Regular cardiac myocyte (primary cell): ENCODE results near the gene GPR141. TPM values are rescaled to one million over a fixed set of nuclear protein-coding genes. Genes with fewer than 3 reads are reported as not detected.

ENCODE experiments used
- total RNA-seq: library from RNA; depleted of rRNA; stranded (reverse); fragments of >200 nt; gene quantifications from 2 replicates; pipeline ENCODE4 v1.2.3, GENCODE V29; 2014

The GPR141 gene, protein sequence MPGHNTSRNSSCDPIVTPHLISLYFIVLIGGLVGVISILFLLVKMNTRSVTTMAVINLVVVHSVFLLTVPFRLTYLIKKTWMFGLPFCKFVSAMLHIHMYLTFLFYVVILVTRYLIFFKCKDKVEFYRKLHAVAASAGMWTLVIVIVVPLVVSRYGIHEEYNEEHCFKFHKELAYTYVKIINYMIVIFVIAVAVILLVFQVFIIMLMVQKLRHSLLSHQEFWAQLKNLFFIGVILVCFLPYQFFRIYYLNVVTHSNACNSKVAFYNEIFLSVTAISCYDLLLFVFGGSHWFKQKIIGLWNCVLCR
- not detected in 2 replicates for total RNA-seq

DNA sequence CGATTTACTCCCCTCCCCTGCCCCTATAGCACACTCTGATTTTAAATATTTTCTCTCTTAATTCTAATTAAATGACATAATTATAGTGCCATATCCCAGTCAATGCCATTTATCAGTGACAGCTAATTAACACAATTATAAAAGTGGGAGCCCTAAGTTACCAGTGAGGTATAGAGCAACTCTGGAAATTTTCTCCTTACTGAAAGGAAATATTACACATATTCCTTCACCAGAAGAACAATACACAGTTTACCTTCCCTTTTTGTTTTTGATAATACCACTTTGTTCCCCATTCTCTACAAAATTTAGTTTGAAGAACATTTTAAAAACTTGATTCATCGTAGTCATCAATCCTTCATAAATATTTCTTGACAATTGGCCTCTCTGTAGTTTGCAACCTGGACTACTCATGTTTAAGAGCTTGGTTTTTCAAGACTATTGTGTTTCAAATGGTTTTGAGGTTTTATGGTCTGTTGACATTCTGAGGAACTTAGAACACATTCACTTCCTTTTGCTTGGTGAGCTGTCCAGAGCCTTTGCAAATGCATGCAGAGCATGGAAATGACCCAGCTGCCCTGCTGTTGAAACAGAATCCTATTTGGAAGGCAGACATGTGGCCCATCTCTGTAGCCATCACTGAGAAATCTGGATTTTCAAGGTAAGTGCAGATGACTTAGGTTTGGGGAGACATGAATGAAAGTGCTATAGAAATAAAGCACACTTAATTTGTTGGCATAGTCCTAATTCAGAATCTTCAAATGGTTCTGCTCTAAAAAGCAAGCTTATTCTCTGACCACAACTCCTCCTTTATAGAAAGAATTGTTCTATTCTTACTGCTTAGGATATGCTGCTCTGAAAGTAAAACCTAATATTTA, at the start of gene GPR141:
GPR141 (plus strand) TSS at position 521 of the 875 bp plus-strand sequence. CDS start 56,628 bp downstream, outside the sequence.

Other genes with a start within 250 kb of the GPR141 start
- gene ELMO1, start 234.9 kb upstream of the GPR141 start, total RNA-seq = 0.28 and 0.38 TPM in 2 replicates
- gene NME8, start 164.8 kb downstream of the GPR141 start, total RNA-seq = not detected in 2 replicates
- gene SFRP4, start 233.1 kb downstream of the GPR141 start, total RNA-seq = 12.3 and 235 TPM in 2 replicates
- 54.1 and 119 TPM in 2 replicates for gene EPDR1, start 236.9 kb downstream of the GPR141 start, total RNA-seq